ENCODE measurements around the gene TMEM117.

Gene TMEM117

GRCh38 chr12:44403185-44403584, 567.3 kb downstream of the TMEM117 start:
- no peak for DNase-seq

DNA sequence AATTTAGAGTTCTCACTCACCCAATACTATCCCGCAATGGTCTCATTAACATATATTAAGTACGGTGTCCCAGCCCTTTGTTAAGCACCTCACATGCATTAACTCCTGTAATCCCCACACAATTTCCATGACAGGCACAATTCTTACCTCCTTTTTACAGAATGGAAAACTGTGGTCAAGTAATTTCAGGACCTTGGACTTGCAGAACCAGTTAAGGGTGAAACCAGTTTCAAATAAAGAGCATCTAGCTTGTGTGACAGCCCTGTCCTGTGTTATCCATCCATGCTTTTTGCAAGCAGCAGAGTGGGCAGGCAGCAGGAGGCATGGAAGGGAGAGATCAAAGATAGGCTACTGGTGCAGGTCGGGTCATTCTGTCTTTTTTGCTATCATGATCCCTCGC, 569.4 kb downstream of the TMEM117 start:
- no peak for DNase-seq

GRCh38 chr12:44422559-44422958, 586.7 kb downstream of the TMEM117 start:
- no peak for DNase-seq

- no peak for DNase-seq
These were observed 592.9 kb downstream of the TMEM117 start for GRCh38 chr12:44428825-44429224.

DNA sequence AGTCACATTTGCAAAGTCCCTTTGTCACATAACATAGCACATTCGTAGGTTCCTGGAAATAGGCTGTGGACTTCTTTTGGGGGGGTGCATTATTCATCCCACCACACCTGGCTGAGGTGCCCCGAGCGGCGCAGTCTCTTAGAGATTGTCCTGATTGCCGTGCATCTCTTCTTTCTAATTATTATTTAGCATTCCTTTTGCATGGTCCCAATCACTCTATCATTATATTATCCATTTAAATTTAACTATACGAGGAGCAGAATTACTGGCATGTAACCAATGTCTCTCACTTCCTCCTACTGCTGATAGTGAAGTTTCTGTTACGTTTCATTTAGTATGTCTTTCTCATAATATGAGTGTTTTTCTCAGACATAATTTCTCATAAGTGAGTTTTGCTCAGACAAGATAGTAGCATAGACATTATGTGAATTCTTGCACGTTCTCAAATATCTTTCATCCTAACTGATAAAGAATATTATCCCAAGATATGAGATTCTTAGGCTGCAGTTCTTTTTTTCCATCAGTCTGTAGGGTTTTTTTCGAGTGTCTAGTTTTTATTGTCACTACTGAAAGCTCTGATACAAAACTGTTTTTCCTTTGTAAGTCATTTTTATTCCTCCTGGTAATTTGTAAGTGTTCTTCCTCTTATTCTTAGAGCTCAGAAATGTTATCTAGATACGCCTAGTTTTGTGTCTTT, 595.9 kb downstream of the TMEM117 start:
- DNase-seq, result no peak

DNA sequence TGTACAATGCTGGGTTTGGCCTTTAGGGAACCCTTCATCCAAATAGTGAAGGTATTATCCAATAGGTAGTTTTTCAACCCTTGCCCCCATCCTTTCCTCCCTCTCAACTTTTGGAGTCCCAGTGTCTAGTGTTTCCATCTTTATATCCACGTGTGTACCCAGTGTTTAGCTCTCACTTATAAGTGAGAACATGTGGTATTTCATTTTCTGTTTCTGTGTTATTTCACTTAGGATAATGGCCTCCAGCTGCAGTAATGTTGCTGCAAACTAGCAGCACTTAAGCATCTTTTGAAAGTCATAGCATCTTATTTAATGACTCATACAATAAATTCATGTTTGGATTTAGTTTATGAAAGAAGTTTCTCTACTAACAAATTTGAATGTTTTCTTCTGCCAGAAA, 597.8 kb downstream of the TMEM117 start:
- no peak for DNase-seq

- DNase-seq, result no peak
These were observed 600.9 kb downstream of the TMEM117 start for GRCh38 chr12:44436756-44437155.
